ENCODE results near the gene ACSS1.

Gene ACSS1

DNA sequence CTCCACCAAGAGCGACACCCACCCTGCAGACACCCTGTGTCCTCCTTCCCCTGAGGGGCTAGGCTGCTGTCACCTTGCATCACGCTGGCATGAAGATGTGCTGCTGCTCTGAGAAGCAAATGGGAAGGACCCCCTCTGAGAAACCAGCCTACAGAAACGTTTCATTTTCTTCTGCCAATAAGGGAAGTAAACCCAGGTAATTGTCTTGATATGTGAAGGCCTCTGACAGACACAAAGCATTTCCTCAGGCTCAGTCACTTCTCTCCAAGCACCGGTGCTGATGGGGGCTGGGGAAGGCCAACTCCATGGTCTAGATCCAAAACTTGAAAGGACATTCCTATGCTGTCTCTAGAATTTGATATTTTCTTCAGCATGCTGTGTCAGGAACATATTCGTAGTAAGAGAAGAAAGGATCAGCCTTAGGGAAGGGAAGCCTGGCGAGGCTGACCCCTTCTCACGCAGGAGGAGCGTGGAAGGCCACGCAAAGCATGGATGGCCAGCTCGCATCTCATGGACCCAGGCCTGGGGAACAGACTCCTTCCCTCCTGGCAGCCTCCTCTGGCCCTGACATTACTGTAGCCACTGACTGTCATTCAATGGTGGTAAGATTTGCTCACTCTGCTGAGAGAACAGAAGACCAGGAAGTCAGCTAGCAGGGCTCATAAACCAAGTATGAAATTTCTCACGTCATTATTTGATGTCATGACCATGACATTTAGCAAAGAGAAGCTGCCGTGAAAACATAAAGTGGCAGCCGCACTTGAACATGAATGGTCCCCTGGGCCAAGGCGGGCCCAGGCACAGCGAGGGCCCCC, 20.4 kb downstream of the ACSS1 start:
- TF ChIP-seq, protein P1, sequence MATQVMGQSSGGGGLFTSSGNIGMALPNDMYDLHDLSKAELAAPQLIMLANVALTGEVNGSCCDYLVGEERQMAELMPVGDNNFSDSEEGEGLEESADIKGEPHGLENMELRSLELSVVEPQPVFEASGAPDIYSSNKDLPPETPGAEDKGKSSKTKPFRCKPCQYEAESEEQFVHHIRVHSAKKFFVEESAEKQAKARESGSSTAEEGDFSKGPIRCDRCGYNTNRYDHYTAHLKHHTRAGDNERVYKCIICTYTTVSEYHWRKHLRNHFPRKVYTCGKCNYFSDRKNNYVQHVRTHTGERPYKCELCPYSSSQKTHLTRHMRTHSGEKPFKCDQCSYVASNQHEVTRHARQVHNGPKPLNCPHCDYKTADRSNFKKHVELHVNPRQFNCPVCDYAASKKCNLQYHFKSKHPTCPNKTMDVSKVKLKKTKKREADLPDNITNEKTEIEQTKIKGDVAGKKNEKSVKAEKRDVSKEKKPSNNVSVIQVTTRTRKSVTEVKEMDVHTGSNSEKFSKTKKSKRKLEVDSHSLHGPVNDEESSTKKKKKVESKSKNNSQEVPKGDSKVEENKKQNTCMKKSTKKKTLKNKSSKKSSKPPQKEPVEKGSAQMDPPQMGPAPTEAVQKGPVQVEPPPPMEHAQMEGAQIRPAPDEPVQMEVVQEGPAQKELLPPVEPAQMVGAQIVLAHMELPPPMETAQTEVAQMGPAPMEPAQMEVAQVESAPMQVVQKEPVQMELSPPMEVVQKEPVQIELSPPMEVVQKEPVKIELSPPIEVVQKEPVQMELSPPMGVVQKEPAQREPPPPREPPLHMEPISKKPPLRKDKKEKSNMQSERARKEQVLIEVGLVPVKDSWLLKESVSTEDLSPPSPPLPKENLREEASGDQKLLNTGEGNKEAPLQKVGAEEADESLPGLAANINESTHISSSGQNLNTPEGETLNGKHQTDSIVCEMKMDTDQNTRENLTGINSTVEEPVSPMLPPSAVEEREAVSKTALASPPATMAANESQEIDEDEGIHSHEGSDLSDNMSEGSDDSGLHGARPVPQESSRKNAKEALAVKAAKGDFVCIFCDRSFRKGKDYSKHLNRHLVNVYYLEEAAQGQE (IDR thresholded peaks at IDR 0.05; ENCODE audit: insufficient read depth in 1 of 2, low read depth in 2 of 2, low read length in 2 of 2) = no peak
- TF ChIP-seq TAF1 (IDR thresholded peaks at IDR 0.05; ENCODE audit: borderline replicate concordance, insufficient read depth, low read length) = no peak
- TF ChIP-seq POLR2AphosphoS5 (IDR thresholded peaks at IDR 0.05; ENCODE audit: low read depth, low read length) = no peak
- no peak for TF ChIP-seq SIN3A (IDR thresholded peaks at IDR 0.05; ENCODE audit: borderline replicate concordance, insufficient read depth, low read length)
- no peak for TF ChIP-seq FOXP2 (optimal IDR thresholded peaks at IDR 0.05; ENCODE audit: borderline replicate concordance, extremely low read depth, extremely low read length, insufficient read depth)

DNA sequence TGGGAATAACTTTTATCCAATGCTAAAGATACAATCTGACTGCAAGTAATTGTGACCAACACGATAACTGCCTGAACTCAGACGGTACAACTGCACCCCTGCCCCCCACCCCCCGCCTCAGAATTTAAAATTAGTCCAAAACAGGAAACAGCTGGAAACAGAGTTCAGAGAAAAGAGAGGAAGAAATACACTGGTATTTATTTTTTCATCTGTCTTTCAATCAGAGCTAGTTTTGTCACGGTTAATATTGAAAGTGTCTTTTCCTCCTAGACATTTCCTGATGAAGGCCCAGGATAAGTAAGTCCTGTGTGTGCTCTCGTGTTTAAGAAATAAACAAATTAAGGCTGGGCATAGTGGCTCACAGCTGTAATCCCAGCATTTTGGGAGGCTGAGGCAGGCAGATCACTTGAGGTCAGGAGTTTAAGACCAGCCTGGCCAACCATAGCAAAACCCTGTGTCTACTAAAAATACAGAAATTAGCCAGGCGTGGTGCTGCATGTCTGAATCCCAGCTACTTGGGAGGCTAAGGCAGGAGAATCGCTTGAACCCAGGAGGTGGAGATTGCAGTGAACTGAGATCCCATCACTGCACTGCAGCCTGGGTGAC, 21.5 kb downstream of the ACSS1 start:
- no peak for TF ChIP-seq FOXP2 (optimal IDR thresholded peaks at IDR 0.05; ENCODE audit: borderline replicate concordance, extremely low read depth, extremely low read length, insufficient read depth)
- TF ChIP-seq TAF1 (IDR thresholded peaks at IDR 0.05; ENCODE audit: borderline replicate concordance, insufficient read depth, low read length) = no peak
- TF ChIP-seq POLR2AphosphoS5 (IDR thresholded peaks at IDR 0.05; ENCODE audit: low read depth, low read length) = no peak
- TF ChIP-seq, protein P1 (IDR thresholded peaks at IDR 0.05; ENCODE audit: insufficient read depth in 1 of 2, low read depth in 2 of 2, low read length in 2 of 2) = no peak
- TF ChIP-seq SIN3A (IDR thresholded peaks at IDR 0.05; ENCODE audit: borderline replicate concordance, insufficient read depth, low read length) = no peak

GRCh38 chr20:25035921-25036320, 22.0 kb downstream of the ACSS1 start:
- TF ChIP-seq SIN3A (IDR thresholded peaks at IDR 0.05; ENCODE audit: borderline replicate concordance, insufficient read depth, low read length) (no peak), FOXP2 (optimal IDR thresholded peaks at IDR 0.05; ENCODE audit: borderline replicate concordance, extremely low read depth, extremely low read length, insufficient read depth) (no peak), POLR2AphosphoS5 (IDR thresholded peaks at IDR 0.05; ENCODE audit: low read depth, low read length) (no peak), TAF1 (IDR thresholded peaks at IDR 0.05; ENCODE audit: borderline replicate concordance, insufficient read depth, low read length) (no peak)
- TF ChIP-seq, protein P1 (IDR thresholded peaks at IDR 0.05; ENCODE audit: insufficient read depth in 1 of 2, low read depth in 2 of 2, low read length in 2 of 2) = no peak

DNA sequence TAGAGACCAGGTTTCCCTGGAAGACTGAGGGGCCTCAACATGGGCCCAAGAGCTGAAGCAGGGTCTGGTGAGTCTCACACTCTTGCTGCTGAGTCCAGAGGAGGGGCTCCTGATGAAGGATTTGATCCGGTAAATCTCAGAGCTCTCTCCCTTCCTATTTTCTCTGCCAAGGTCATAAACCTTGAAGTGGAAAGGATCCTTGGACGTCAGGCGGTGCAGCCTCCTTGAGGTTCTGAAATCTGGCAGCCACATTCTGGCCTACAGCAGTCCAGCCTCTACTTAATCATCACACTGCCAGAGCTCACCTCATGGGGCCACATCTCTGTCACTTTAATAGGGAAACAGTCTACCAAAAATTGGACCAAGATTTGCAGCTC, 24.0 kb downstream of the ACSS1 start:
- TF ChIP-seq, protein P1 (IDR thresholded peaks at IDR 0.05; ENCODE audit: insufficient read depth in 1 of 2, low read depth in 2 of 2, low read length in 2 of 2) = no peak
- no peak for TF ChIP-seq TAF1 (IDR thresholded peaks at IDR 0.05; ENCODE audit: borderline replicate concordance, insufficient read depth, low read length)
- TF ChIP-seq FOXP2 (optimal IDR thresholded peaks at IDR 0.05; ENCODE audit: borderline replicate concordance, extremely low read depth, extremely low read length, insufficient read depth) = no peak
- no peak for TF ChIP-seq POLR2AphosphoS5 (IDR thresholded peaks at IDR 0.05; ENCODE audit: low read depth, low read length)
- no peak for TF ChIP-seq SIN3A (IDR thresholded peaks at IDR 0.05; ENCODE audit: borderline replicate concordance, insufficient read depth, low read length)

Measured in PFSK-1 (cell line).